H1 (cell line): ENCODE results near the gene KCNE4. TPM values are rescaled to one million over a fixed set of nuclear protein-coding genes. Genes with fewer than 3 reads are reported as not detected.

Experiments used
- CHD7 ChIP-seq: fragments of 300-600 bp; sonication (generic); IDR thresholded peaks from 2 replicates; pipeline ENCODE4 v1.7.1; 2012; ENCODE audit warnings: low read length, moderate library complexity, mild to moderate bottlenecking, inconsistent platforms; ENCODE audit not compliant: insufficient replicate concordance
- EGR1 ChIP-seq: IDR thresholded peaks from 2 replicates; pipeline ENCODE4 v1.6.1; 2011; ENCODE audit warnings: low read depth, low read length, borderline replicate concordance
- FOSL1 ChIP-seq: IDR thresholded peaks from 2 replicates; pipeline ENCODE4 v1.6.1; 2011; ENCODE audit warnings: mild to moderate bottlenecking, low read depth, low read length, moderate library complexity; ENCODE audit not compliant: insufficient read depth
- GTF2F1 ChIP-seq: IDR thresholded peaks from 2 replicates; pipeline ENCODE4 v1.6.1; 2012; ENCODE audit warnings: low read depth, low read length, improper control_type of control experiment, borderline replicate concordance
- NANOG ChIP-seq: IDR thresholded peaks from 2 replicates; pipeline ENCODE4 v1.6.1; 2011; ENCODE audit warnings: low read length, low read depth, mild to moderate bottlenecking, inconsistent platforms; ENCODE audit not compliant: insufficient read depth, poor library complexity, severe bottlenecking
- NRF1 ChIP-seq: IDR thresholded peaks from 2 replicates; pipeline ENCODE4 v1.6.1; 2011; ENCODE audit warnings: mild to moderate bottlenecking, low read depth, low read length, improper control_type of control experiment
- SIRT6 ChIP-seq: IDR thresholded peaks from one replicate; pipeline ENCODE4 v1.7.1; 2012; ENCODE audit warnings: low read length, inconsistent platforms
- SP4 ChIP-seq: IDR thresholded peaks from 2 replicates; pipeline ENCODE4 v1.6.1; 2012; ENCODE audit warnings: low read length, inconsistent platforms
- TAF7 ChIP-seq: optimal IDR thresholded peaks from 2 replicates; pipeline ENCODE3; 2011; ENCODE audit warnings: low read depth, mild to moderate bottlenecking, inconsistent platforms, low read length, moderate library complexity, borderline replicate concordance
- USF2 ChIP-seq: IDR thresholded peaks from 2 replicates; pipeline ENCODE4 v1.6.1; 2011; ENCODE audit warnings: low read length, improper control_type of control experiment
- polyA plus RNA-seq, 7 experiments: library from polyadenylated mRNA; depleted of rRNA in 3 of 7; stranded (reverse) in 5 of 7; unstranded in 2 of 7; fragments of >200 nt in 5 of 7; fragments of 200-250 nt in 2 of 7; gene quantifications; 1 replicate in 5 of 7; 2 replicates in 1 of 7; 4 replicates in 1 of 7; pipeline versions ENCODE4 v1.2.1 to v1.2.3, GENCODE V29; 2011 to 2013; ENCODE audit warnings: missing spikeins in 2 of 7, mixed read lengths in 2 of 7
- total RNA-seq: library from RNA; stranded (reverse); fragmentation: NEBNext Ultra II Directional; extraction: Animal tissue kit (Norgen Biotek cat#: 25700); gene quantifications from 2 replicates; pipeline ENCODE4 v1.2.1, GENCODE V29; 2021

Gene KCNE4
- total and polyA plus RNA-seq, 2 of the 8 experiments (the other 6 are each of a cell fraction or from before 2014, with no cell fraction given): 0.08 to 0.09 TPM

- TF ChIP-seq CHD7: no peak
- TF ChIP-seq EGR1: no peak
- no peak for TF ChIP-seq TAF7
- no peak for TF ChIP-seq GTF2F1
- TF ChIP-seq SP4: no peak
- no peak for TF ChIP-seq NANOG
- no peak for TF ChIP-seq USF2
- TF ChIP-seq NRF1: no peak
- TF ChIP-seq SIRT6: no peak
- TF ChIP-seq FOSL1: no peak
Measured at GRCh38 chr2:223060201-223060825, 8.3 kb downstream of the KCNE4 start (continued).
